ENCODE results near the gene PRKCA.
"Not testable (repeated sequence)": the region's sequence is repeated elsewhere in the genome, so short reads cannot be mapped to it uniquely, and the experiment has no call there.

The PRKCA gene

DNA sequence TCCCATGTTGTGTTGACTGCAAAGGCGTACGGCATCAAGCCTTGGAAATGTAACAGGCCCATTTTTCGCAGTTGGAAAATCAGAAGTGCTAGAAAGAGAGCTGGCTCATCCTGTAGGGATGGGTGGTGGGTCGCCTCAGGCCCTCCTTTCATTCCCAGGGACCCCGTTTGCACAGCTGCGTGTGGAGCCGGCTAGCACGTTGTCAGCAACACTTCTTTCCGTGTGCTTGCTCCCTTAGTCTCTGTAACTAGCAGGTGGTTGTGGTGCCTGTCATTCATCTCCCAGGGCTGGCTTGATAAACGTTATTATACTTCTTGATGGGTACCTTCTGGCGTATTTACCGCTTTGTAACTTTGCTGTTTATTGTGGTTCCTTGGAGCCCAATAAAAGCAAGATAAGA, 293.5 kb downstream of the PRKCA start:
- no peak for DNase-seq

DNA sequence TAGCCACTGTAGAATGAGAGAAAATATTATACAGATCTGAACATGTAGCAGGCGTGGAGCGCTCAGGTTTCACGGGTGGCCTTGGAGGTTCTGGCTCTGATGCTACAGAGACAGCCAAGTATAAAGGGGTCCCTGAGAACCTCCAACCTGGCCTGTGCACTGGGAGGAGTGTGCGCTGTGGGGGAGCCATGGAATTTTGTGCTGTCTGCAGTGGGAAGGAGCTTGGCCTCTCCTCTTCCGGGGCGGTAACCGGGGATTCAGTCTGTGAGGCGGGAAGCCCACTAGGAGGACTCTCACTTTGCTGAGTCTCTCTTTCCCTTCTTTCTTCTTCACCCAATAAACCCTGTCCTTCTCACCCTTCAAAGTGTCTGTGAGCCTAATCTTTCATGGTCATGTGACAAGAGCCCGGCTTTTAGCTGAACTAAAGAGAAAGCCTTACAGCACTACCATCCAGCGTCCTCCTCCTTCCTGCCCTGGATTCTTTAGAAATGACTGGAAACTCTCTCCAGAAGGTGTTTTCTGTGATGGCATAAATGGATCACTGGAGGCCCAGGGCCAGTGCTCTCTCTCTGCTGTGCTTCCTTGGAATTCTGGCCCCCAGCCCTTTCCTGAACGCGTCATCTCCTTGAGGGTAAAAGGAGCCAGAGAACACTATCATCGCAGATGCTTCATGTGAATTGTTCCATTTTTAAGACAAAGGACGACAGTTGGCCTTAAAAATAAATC, 300.4 kb downstream of the PRKCA start:
- no peak for DNase-seq

DNA sequence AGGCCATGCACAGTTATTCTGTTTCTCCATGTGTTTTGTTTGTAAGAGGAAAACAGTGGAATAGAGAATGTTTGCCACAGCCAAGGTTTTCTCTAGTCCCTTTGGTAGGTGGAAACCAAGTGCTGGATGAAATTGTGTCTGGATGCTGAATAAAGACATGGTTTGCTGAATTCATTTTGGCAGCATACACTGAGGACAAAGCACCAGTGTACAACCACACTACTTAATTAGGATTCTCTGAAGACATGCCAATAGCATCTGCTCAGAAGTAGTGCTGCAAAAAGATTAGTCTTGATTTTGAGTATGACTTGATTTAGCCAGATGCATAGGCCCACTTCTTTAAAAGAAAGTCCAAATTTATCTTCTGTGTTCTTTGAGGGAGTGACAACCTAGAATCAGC, 302.0 kb downstream of the PRKCA start:
- no peak for DNase-seq

DNA sequence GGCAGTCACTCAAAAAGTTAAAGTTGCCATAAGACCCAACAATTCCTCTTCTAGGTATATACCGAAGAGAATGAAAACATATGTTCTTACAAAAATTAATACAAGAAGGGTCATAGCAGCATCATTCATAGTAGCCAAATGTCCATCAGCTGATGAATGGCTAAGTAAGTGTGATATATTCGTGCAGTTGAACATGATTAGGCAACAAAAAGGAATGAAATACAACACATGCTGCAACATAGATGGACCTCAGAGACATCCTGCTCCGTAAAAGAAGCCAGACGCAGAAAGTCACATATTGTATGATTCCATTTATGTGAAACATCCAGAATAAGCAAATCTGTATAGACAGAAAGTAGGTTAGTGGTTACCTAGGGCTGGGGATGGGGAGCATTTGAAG, 303.1 kb downstream of the PRKCA start:
- DNase-seq: no peak

DNA sequence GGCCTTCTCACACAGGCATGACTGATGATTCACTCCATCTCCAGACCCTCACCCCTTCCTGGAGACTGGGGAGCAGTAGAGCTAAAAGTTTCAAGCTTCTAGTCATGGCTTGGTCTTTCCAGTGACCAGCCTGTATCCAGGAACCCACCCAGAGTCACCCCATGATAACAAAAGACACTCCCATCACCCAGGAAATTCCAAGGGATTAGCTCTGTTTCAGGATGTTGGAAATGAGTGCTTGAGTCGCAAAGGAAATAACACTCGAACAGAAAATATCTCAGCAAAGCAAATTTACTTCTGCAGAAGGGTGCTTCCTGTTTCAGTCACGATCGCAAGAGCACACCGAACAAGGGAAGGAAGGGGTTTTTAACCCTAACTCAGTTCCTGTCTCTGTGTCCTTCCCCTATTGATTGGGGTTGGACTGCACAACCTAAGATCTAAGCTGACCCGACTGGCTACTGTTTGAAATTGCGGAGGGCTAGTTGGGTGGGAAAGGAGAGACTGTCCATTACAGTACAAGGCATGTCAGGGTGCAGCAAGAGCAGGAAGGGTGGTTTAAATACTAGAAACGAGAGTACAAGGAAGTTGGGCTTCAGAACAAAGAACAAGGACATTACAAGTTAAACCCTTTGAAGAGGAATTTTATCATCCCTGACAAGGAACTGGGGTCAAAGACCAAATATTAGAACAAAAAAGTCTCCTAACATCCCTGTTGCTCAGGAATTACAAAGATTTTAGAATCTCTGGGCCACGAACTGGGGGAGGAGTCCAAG, 308.1 kb downstream of the PRKCA start:
- no peak for DNase-seq

DNA sequence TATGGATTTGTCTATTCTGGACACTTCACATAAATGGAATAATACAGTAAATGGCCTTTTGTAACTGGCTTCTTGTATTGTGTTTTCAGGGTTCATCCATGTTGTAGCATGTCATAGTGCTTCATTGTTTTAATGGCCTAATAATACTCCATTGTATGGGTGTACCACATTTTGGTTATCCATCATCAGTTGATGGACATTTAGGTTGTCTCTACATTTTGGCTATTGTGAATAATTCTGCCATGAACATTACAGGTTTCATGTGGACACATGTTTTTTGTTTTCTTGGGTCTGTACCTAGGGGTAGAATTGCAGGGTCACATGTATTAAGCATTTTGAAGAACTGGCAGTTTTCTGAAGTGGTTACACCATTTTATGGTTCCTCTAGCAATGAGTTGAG, 309.0 kb downstream of the PRKCA start:
- DNase-seq: no peak

DNA sequence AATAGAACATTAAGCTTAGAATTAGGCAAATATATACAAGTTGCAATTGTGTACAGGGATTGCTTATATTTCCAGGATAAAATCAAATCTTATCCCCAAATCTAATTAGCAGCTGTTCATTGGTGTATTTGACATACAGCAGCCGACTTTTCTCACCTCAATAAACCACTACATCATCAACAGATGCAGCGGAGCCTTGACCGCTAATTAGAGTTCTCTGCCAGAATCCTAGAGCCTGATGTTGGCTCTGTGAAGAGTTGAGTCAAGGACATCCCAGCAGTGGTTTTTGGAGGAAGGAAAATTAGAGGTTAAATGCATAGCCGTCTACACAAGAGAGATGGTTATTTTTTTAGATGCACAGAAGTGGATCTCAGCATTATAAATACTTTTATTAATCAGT, 310.6 kb downstream of the PRKCA start:
- no peak for DNase-seq

DNA sequence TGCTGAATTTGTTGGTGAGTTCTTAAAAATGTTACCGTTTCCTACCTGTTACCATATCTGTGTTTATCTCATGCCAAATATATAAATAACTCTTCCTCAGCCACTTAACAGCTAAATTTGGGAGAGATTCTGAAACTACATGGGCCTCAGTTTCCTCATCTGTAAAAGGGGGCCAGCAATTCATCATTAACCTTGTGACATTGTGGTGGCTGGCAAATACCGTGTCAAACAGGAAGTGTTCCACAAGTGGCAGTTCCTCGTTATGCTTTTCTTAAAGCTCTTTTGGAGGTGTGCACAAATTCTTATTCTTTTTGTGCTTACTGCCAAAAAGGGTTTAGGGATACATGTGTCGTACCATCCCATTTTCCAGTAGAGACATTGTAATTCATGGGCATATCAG, 312.1 kb downstream of the PRKCA start:
- DNase-seq: no peak

DNA sequence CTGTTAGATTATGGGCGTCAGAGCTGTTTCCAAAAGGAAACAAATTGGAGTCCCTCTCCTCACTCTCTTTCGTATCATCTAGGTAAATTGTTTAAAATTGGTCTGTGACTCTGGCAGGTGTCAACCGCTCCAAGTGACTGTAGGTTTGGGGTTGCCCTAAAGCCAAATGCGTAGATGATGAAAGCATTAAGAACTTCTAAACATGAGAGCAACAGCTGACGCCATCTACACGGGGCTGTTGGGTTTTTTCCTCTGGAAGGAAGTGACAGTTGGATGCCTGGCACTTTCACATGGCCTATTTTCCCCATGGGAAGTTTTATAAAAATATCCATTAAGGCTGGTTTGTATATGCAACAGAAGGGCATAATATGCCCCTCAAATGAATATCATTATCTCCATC, 316.8 kb downstream of the PRKCA start:
- no peak for DNase-seq

DNA sequence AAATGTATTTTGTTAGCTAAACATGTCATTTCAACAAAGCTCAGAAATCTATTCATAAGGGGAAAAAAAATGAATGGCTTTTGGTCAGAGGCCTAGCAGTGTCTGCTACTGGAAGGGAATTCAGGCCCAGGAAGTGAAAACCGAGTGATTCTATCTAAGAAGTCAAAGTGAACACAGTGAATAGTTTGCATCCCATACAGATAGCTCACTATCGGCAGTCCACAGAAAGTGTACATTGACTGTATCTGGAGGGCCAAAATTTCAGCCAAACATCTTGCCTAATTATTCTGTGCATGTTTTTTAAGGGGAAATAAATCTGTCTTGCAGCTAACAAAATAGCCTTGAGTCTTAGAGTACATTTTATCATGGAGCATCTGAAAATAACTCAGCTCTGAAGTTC, 318.1 kb downstream of the PRKCA start:
- no peak for DNase-seq

DNA sequence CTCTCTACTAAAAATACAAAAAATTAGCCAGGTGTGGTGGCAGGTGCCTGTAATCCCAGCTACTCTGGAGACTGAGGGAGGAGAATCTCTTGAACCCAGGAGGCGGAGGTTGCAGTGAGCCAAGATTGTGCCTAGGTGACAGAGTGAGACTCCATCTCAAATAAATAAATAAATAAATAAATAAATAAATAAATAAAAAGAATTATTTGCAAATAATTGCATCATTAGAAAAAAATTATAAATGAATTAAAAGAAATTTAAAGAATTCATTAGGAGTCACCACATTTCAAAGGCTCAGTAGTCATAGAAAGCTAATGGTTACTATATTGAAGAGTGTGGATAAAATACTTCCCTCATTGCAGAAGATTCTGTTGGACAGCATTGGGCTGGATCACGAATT, 322.2 kb downstream of the PRKCA start:
- not testable (repeated sequence) for DNase-seq

DNA sequence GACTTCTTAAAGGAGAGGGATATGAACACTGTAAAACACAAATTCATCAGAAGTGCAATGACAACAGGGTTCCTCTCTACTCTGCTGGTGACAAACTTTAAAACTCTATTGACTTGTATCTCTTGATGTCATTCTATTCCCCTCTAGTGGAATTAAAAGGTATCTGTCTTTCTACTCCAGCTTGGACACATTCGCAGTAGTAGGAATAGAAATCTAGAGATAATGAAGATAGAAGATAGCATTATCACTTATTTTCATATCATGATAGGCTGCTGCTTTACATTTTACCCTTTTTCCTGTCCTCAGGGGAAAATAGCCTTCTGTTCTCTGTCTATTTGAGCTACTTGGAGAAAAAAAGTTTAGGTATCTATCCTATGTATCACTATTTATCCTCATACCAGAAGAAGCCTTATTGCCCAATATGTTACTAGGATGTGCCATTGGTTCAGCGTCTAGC, 322.9 kb downstream of the PRKCA start:
- DNase-seq: no peak

DNA sequence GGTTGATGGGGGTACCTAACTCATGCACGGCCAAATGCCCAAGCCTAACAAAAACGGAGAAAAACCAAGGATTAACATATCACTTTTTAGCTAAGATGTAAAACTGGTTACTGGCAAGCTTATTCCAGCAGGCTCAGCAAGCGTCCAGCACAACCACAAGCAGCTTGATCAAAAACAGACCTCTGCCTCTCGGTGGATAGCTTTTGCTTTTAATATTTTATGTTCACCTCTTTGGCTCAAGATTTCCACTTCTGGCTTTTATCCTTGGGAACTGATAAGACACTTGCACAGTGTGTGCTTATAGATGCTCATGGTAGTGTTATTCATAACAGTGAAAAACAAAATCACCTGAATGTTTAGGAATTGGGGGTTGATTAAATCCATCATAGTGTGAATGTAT, 325.6 kb downstream of the PRKCA start:
- DNase-seq: no peak

DNA sequence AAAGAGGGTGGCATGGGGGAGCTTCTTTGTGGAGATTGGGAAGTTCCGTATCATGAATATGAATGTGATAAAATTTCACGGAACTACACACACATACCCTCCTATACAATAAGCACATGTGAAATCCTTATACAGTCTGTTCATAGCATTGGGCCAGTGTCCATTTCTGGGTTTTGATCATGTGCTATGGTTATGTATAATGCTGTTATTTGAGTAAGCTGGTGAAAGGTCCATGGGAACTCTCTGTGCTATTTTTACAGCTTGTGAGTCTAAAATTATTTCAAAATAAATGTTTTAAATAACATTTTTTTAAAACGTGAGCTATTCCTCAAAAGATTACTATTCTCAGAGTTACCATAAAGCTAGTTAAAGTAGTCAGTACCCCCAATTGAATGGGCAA, 327.3 kb downstream of the PRKCA start:
- no peak for DNase-seq

DNA sequence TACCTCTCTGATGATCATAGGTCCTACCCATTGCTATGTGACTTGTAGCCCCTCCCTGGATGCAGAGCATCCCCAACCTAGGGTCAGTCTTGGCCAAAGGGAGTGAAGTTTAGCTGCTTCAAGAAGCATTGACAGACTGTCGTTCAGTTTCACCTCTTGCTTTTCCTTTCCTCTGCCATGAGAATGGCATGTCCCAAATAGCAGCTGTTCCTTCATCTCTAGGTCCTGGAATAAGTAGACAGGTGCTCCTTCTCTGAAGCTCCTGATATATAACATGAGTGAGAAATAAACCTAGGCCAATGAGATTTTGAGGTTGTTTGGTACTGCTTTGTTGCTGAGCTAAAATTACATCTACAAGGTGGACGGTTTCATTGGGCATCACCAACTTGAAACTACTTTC, 328.0 kb downstream of the PRKCA start:
- DNase-seq: no peak

DNA sequence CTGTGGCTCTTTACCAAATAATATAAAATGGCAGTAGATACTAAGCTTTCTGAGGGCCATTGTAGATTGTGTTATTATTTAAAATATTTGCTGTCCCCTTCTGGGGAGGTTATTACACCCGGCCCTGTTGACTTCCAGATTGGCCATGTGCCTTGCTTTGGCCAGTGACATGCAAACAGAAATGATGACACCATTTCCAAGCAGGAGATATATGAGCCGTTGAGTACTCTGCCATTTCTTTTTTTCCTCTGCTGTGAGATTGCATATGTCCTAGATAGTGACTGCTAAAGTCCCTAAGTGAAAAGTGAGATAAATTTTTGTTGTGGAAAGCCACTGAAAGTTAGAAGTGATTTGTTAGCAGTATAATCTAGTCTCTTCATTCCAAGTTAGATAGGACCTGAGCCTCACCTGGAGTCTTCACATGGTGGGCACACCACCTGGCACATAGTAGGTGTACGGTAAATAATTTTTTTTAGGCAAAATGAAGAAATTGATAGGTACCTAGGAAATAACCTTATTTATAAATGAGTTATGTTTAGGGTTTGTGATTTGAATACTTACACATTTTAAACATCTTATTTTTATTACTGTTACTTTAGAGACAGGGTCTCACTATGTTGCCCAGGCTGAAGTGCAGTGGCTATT, 328.5 kb downstream of the PRKCA start:
- no peak for DNase-seq

DNA sequence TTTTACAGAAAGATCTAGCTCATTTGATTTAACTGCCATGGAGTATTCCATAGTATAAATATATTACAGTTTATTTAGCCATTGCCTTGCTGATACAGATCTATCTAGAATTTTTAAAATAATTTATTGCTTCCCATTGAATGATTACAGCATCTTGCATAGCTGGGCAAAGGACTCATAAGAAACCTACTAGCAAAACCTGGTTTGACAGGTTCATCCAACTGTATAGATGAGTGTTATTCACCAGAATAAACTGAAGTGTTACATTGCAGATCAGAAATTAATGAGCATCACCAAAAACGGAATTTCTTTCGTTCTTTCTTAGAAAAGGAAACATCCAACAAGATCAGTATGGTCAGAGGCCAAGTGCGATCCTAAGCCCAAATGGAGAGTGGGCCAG, 330.3 kb downstream of the PRKCA start:
- DNase-seq: no peak

DNA sequence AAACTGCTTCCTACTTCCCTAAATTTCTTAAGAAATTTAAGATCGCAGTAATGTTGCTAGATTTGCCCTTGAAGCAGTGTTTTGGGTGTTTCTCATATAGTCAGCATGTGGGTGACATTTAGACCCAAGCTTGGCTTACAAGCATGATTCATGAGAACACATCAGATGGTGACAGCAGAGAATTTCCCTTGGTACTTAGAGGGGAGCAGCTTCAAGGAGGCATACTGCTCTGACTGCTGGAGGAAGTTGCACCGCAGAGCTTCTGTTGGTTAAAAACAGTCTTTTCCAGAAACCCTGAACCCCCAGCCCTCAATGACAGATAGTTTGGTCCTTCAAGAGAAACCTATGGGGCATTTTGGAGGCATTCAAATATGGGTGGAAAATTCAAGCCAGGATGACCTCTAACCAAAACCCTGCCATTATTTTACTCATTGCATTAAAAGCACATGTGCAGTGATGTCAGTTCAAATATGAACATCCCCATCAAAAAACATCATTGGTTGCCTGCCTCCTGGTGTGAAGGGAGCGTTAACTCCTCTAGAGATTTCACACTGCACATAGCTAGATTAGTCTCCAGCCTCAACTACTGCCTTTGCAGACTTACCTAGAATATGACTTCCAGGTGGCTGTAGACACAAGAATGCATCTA, 331.0 kb downstream of the PRKCA start:
- DNase-seq: no peak

DNA sequence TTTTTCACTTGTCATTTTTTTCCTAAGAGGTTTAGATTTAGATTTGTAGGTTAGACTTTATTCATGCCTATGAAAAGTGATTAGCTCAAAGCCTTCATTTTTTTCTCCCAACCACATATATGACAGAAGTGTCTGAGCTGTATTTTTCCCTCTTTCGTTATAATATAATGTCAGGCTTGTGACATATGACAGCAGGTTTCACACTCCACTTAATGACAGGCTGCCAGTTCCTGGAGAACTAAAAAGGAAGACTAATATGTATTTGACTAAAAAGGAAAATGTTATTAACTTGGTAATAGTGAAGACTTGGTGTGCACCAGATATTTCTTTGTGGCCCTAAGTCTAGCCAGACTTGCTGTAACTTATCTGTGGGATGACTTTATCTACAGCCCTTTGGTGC, 331.8 kb downstream of the PRKCA start:
- DNase-seq: no peak

DNA sequence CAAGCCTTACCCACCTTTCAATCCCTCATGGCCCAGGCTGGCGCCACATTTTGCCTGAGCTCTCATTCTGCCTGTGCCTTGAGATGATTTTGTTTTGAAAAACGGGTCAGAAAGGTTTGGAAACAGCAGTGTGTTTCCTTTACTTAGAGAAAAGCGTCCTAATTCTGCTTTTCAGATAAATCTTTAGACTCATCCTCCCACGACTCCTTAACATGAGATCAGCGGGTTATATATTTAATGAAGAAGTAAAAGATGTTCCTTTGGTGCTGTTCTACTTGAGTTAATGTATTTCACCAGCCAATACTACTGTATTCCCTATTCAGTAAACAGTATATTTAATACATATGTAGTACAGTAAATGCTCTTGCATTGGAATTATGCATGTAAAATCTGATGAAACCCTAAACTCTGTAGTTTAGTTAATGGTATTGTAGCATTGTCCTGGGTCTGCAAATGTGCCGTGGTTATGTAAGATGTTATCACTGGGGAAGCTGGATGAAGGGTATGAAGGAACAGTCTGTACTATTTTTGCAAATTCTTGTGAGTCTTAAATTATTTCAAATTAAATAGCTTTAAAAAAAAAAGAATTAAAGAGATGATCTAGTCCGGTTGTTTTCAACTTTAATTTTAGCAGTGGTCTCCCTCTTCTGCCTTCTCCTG, 333.1 kb downstream of the PRKCA start:
- no peak for DNase-seq

DNA sequence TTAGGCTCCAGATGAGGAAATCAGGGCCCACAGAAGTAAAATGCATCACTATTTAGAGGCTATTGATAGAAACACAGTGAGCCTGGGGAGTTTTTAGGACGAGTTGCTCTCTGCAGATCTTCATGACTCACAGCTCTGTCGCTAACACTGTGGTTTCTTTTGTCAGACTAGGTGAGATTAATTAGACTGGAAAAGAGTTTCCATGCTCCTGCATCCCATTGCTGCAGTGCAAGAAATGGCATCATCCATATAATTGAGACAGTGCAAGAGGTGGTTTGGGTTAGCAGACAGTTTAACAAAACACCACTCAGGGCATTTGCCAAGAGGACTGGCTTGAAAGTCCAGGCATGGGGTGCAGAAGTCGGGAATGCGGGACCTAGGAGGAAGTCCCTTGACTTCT, 333.7 kb downstream of the PRKCA start:
- no peak for DNase-seq

DNA sequence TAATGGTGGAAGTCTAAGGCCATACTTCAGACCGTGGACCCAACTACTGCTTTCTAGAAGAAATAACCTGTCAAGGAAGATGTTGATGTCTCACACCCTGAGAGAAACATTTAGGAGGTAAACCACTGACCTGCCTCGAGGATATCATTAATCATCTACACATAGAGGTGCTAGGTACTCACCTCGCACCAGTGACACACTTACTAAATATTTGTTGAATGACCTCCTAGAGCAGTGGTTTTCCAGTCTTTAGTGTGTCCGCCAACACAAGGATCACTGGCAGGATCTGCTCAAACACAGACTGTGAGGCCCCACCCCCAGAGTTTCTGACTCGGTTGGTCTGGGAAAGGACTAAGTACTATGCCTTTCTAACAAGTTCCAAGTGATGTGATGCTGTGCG, 335.1 kb downstream of the PRKCA start:
- DNase-seq: no peak
